Measurements from ENCODE around the gene NFE2L1. TPM values are rescaled to one million over a fixed set of nuclear protein-coding genes. Genes with fewer than 3 reads are reported as not detected.

The NFE2L1 gene
- total and polyA plus RNA-seq, 9 of the 15 experiments (the other 6 are each of a cell fraction or from before 2014, with no cell fraction given): 2.0 to 68.6 (median 39.7) TPM

DNA sequence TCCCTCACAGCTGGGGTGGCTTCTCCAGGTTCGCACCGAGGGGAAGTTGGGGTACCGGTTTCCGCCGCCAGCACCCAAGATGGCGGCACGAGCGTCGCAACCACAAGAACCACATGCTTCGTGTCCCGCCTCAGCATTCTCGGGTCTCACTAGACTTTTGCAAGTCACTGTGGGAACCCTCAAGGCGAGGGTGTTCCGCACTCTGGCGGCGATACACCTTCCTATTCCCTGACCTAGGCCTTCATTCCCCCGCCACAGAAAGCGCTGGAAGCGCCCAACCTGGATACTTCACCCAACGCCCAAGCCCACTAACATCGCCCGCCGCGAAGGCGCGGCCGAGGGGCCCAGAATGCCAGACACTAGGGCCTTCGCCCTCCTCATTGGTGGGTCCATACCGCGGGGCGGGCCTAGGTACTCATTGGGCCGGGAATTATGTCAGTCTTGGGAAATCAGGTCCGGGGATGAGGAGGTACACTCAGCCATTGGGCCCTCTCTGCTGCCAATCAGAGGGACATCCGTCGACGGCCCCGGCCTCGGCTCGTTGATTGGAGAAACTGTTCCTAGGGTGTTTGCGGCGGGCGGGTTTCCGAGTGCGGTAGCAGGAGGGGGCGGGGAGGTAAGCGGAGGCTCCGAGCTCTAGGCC is at the start of gene NFE2L1 (continued):
- TF ChIP-seq PHF8 (IDR thresholded peaks at IDR 0.05; ENCODE audit: borderline replicate concordance, low read length) (peak; percentile 99), NFYB (IDR thresholded peaks at IDR 0.05; ENCODE audit: extremely low read depth, insufficient read length) (peak; percentile 92), GATAD2A (IDR thresholded peaks at IDR 0.05) (peak; percentile 72; the same call in 1 of the 2 replicates), SP2 (IDR thresholded peaks at IDR 0.05; ENCODE audit: extremely low read depth, low read depth, low read length, poor library complexity, severe bottlenecking) (peak; percentile 93), MCM5 (IDR thresholded peaks at IDR 0.05; ENCODE audit: low read depth) (no peak), SRSF3 (IDR thresholded peaks at IDR 0.05; ENCODE audit: insufficient read depth, low read length) (no peak), NONO (IDR thresholded peaks at IDR 0.05; ENCODE audit: low read depth in 2 of 2, low read length in 1 of 2) (peak in 1 of 2 experiments; percentile 43; a peak in 1 of 4 replicates), CCNT2 (IDR thresholded peaks at IDR 0.05; ENCODE audit: borderline replicate concordance, extremely low read depth, insufficient read length, low read depth, low read length) (peak; percentile 5), FOXM1 (IDR thresholded peaks at IDR 0.05; ENCODE audit: low read depth) (no peak), FOXM1 (CRISPR knock-in tag; IDR thresholded peaks at IDR 0.05; ENCODE audit: low read depth) (no peak), MCM7 (IDR thresholded peaks at IDR 0.05) (no peak), TFAM (CRISPR knock-in tag; conservative IDR thresholded peaks at IDR 0.05) (no peak), KLF13 (tag; IDR thresholded peaks at IDR 0.05; ENCODE audit: borderline replicate concordance, low read depth) (no peak), ZFX (CRISPR knock-in tag; IDR thresholded peaks at IDR 0.05) (peak; percentile 98), POLR2B (IDR thresholded peaks at IDR 0.05; ENCODE audit: low read depth, partially characterized antibody) (peak; percentile 91)
- TF ChIP-seq, protein P1, sequence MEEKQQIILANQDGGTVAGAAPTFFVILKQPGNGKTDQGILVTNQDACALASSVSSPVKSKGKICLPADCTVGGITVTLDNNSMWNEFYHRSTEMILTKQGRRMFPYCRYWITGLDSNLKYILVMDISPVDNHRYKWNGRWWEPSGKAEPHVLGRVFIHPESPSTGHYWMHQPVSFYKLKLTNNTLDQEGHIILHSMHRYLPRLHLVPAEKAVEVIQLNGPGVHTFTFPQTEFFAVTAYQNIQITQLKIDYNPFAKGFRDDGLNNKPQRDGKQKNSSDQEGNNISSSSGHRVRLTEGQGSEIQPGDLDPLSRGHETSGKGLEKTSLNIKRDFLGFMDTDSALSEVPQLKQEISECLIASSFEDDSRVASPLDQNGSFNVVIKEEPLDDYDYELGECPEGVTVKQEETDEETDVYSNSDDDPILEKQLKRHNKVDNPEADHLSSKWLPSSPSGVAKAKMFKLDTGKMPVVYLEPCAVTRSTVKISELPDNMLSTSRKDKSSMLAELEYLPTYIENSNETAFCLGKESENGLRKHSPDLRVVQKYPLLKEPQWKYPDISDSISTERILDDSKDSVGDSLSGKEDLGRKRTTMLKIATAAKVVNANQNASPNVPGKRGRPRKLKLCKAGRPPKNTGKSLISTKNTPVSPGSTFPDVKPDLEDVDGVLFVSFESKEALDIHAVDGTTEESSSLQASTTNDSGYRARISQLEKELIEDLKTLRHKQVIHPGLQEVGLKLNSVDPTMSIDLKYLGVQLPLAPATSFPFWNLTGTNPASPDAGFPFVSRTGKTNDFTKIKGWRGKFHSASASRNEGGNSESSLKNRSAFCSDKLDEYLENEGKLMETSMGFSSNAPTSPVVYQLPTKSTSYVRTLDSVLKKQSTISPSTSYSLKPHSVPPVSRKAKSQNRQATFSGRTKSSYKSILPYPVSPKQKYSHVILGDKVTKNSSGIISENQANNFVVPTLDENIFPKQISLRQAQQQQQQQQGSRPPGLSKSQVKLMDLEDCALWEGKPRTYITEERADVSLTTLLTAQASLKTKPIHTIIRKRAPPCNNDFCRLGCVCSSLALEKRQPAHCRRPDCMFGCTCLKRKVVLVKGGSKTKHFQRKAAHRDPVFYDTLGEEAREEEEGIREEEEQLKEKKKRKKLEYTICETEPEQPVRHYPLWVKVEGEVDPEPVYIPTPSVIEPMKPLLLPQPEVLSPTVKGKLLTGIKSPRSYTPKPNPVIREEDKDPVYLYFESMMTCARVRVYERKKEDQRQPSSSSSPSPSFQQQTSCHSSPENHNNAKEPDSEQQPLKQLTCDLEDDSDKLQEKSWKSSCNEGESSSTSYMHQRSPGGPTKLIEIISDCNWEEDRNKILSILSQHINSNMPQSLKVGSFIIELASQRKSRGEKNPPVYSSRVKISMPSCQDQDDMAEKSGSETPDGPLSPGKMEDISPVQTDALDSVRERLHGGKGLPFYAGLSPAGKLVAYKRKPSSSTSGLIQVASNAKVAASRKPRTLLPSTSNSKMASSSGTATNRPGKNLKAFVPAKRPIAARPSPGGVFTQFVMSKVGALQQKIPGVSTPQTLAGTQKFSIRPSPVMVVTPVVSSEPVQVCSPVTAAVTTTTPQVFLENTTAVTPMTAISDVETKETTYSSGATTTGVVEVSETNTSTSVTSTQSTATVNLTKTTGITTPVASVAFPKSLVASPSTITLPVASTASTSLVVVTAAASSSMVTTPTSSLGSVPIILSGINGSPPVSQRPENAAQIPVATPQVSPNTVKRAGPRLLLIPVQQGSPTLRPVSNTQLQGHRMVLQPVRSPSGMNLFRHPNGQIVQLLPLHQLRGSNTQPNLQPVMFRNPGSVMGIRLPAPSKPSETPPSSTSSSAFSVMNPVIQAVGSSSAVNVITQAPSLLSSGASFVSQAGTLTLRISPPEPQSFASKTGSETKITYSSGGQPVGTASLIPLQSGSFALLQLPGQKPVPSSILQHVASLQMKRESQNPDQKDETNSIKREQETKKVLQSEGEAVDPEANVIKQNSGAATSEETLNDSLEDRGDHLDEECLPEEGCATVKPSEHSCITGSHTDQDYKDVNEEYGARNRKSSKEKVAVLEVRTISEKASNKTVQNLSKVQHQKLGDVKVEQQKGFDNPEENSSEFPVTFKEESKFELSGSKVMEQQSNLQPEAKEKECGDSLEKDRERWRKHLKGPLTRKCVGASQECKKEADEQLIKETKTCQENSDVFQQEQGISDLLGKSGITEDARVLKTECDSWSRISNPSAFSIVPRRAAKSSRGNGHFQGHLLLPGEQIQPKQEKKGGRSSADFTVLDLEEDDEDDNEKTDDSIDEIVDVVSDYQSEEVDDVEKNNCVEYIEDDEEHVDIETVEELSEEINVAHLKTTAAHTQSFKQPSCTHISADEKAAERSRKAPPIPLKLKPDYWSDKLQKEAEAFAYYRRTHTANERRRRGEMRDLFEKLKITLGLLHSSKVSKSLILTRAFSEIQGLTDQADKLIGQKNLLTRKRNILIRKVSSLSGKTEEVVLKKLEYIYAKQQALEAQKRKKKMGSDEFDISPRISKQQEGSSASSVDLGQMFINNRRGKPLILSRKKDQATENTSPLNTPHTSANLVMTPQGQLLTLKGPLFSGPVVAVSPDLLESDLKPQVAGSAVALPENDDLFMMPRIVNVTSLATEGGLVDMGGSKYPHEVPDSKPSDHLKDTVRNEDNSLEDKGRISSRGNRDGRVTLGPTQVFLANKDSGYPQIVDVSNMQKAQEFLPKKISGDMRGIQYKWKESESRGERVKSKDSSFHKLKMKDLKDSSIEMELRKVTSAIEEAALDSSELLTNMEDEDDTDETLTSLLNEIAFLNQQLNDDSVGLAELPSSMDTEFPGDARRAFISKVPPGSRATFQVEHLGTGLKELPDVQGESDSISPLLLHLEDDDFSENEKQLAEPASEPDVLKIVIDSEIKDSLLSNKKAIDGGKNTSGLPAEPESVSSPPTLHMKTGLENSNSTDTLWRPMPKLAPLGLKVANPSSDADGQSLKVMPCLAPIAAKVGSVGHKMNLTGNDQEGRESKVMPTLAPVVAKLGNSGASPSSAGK (IDR thresholded peaks at IDR 0.05): peak; percentile 100
